Measurements from ENCODE around the gene PI4KB. TPM values are rescaled to one million over a fixed set of nuclear protein-coding genes. Genes with fewer than 3 reads are reported as not detected.
"Not testable (repeated sequence)": the region's sequence is repeated elsewhere in the genome, so short reads cannot be mapped to it uniquely, and the experiment has no call there.

PI4KB gene
- total RNA-seq, 1 experiment from 2014 or later = 52.7 TPM

DNA sequence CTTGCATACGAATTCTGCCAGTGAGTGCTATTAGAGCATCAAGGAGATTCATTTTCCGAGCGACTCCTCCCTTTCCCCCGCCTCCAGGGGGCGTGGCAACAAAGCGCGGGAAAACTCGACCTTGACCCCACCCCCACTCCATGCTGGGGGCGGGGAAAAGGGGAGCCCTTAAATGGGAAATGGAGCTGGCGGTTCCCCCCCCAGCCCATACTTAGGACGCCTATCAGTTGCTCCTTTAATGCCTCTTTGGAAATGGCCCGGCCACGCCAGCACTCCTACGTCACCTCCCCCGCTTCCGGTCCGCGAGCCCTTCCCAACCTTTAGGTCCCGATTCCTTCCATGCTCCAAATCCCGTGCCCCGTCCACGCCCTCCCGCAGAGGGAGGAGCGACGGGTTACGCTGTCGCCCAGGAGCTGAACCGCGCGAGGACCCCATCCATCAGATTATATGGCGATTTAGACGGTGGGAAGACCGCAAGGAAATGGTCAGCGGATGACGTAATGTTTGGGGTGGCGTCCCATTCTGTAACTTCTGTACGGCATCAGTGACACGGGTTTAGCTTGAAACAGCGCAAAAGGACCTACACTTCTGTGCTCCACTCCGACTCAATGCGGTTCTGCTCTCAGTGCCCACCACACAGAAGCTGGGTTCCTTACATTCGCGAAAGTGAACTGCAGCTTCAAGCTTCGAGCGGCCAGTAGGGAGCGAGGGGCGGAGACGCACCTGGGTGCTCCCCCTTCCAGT, 45.8 kb downstream of the PI4KB start:
- TF ChIP-seq, protein P1, sequence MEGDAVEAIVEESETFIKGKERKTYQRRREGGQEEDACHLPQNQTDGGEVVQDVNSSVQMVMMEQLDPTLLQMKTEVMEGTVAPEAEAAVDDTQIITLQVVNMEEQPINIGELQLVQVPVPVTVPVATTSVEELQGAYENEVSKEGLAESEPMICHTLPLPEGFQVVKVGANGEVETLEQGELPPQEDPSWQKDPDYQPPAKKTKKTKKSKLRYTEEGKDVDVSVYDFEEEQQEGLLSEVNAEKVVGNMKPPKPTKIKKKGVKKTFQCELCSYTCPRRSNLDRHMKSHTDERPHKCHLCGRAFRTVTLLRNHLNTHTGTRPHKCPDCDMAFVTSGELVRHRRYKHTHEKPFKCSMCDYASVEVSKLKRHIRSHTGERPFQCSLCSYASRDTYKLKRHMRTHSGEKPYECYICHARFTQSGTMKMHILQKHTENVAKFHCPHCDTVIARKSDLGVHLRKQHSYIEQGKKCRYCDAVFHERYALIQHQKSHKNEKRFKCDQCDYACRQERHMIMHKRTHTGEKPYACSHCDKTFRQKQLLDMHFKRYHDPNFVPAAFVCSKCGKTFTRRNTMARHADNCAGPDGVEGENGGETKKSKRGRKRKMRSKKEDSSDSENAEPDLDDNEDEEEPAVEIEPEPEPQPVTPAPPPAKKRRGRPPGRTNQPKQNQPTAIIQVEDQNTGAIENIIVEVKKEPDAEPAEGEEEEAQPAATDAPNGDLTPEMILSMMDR (IDR thresholded peaks at IDR 0.05; ENCODE audit: insufficient read depth in 1 of 2, low read depth in 1 of 2, low read length in 1 of 2, severe bottlenecking in 1 of 2, unreplicated experiment in 1 of 2) = no peak
- Histone ChIP-seq H3K9me3 (no peaks in the 10 kb centered on the region), H3K27me3 (replicated peaks; ENCODE audit: control insufficient read depth, insufficient read depth, low read length) (no peaks in the 10 kb centered on the region), H3K4me1 (0 out of 2 replicates have a peak, but pooled peaks cover 4% of the 10 kb centered on the region), H3K36me3 (ENCODE audit: control insufficient read depth, insufficient read depth, low read length) (peaks cover 2% of the 10 kb centered on the region; the same call in 1 of the 2 replicates), H3K4me3 (ENCODE audit: low read depth, low read length) (peak overlapping the region; percentile 74)
- H3K4me1 Mint-ChIP-seq (ENCODE audit: low read depth, unreplicated experiment) = peaks cover 6% of the 10 kb centered on the region
- no peaks in the 10 kb centered on the region for H3K27me3 Mint-ChIP-seq (ENCODE audit: insufficient read depth, unreplicated experiment)
- peak overlapping the region; percentile 88 for H3K4me3 Mint-ChIP-seq (ENCODE audit: unreplicated experiment)
- ChIA-PET CTCF (interaction anchor here (0.5 to 1.6 kb wide), 14 partner anchors 13 to 715 kb away, joined by 3 to 9 read pairs (median 4); partner anchors contain the start of genes MLLT11, PI4KB, PSMB4 and PSMD4), POLR2A (interaction anchor here (0.5 to 1.8 kb wide), 17 partner anchors 11 to 584 kb away, joined by 3 to 19 read pairs (median 4); partner anchors contain the start of genes CGN, GOLPH3L, PI4KB and PSMD4)
- H3K36me3 Mint-ChIP-seq (ENCODE audit: insufficient read depth, unreplicated experiment) = peaks cover 35% of the 10 kb centered on the region
- H3K9me3 Mint-ChIP-seq (ENCODE audit: unreplicated experiment) = no peaks in the 10 kb centered on the region
- BruUV-seq (replicated peaks) = TSS peak; percentile 79
- peak overlapping the region; percentile 97 for H3K27ac Mint-ChIP-seq (ENCODE audit: unreplicated experiment)
- DNase-seq = peak; percentile 98
- intact Hi-C loops (cut with micrococcal nuclease; ENCODE audit: unreplicated experiment) = loop anchor here (1.0 to 5.0 kb wide), 5 partner anchors 27 to 231 kb away; partner anchors contain the start of genes CGN, PI4KB, PIP5K1A and PSMD4

DNA sequence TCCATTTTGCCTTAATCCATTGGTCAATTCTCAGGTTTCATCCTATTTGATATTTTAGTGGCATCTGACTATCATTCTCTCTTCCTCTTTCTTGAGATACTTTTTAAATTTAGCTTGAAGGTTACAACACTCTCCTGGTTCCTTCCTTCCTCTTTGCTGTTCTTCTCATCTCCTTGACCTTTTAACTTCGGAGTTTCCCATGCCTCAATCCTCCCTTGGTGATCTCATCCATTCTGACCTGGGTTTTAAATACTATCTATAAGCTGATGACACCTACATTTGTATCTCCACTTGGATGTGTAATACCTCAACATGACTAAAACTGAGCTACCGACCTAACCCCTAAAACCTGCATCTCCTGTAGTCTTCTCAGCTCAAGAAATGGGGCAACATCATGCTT, 50.0 kb downstream of the PI4KB start:
- Mint-ChIP-seq H3K9me3 (ENCODE audit: unreplicated experiment) (no peaks in the 10 kb centered on the region), H3K4me3 (ENCODE audit: unreplicated experiment) (no peak overlapping the region), H3K4me1 (ENCODE audit: low read depth, unreplicated experiment) (no peaks in the 10 kb centered on the region), H3K36me3 (ENCODE audit: insufficient read depth, unreplicated experiment) (peaks cover 17% of the 10 kb centered on the region), H3K27ac (ENCODE audit: unreplicated experiment) (no peak overlapping the region), H3K27me3 (ENCODE audit: insufficient read depth, unreplicated experiment) (no peaks in the 10 kb centered on the region)
- Histone ChIP-seq H3K4me3 (ENCODE audit: low read depth, low read length) (no peak overlapping the region), H3K9me3 (no peaks in the 10 kb centered on the region), H3K36me3 (ENCODE audit: control insufficient read depth, insufficient read depth, low read length) (no peaks in the 10 kb centered on the region), H3K4me1 (no peaks in the 10 kb centered on the region), H3K27me3 (replicated peaks; ENCODE audit: control insufficient read depth, insufficient read depth, low read length) (no peaks in the 10 kb centered on the region)
- TF ChIP-seq, protein P1 (IDR thresholded peaks at IDR 0.05; ENCODE audit: insufficient read depth in 1 of 2, low read depth in 1 of 2, low read length in 1 of 2, severe bottlenecking in 1 of 2, unreplicated experiment in 1 of 2) = no peak
- ChIA-PET POLR2A (interaction anchor here (0.7 kb wide), 1 partner anchor 146 kb away, joined by 3 read pairs; no protein-coding TSS in a partner anchor), CTCF (no interaction called here)
- intact Hi-C loops (cut with micrococcal nuclease; ENCODE audit: unreplicated experiment) = no loop called here
- no peak for DNase-seq
- no TSS peak for BruUV-seq (replicated peaks)

DNA sequence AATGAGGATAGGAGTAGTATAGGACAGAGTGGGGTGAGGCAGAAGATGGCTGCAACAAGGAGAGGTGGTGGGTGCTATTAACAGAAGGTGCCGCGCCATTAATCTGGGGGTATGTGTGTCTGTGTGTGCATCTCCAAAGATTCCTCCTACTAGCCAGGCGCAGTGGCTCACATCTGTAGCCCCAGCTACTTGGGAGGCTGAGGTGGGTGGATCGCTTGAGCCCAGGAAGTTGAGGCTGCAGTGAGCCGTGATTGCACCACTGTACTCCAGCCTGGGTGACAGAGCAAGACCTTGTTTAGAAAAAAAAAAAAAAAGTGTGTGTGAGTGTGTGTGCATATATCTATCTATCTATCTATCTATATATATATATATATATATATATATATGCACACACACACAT, 51.9 kb downstream of the PI4KB start:
- H3K4me1 Mint-ChIP-seq (ENCODE audit: low read depth, unreplicated experiment); H3K27me3 ChIP-seq (replicated peaks; ENCODE audit: control insufficient read depth, insufficient read depth, low read length); H3K36me3 ChIP-seq (ENCODE audit: control insufficient read depth, insufficient read depth, low read length); H3K27me3 Mint-ChIP-seq (ENCODE audit: insufficient read depth, unreplicated experiment); BruUV-seq (replicated peaks); H3K4me3 ChIP-seq (ENCODE audit: low read depth, low read length); POLR2A ChIA-PET; CTCF ChIA-PET; H3K27ac Mint-ChIP-seq (ENCODE audit: unreplicated experiment); H3K9me3 Mint-ChIP-seq (ENCODE audit: unreplicated experiment); DNase-seq; intact Hi-C loops (cut with micrococcal nuclease; ENCODE audit: unreplicated experiment); H3K4me3 Mint-ChIP-seq (ENCODE audit: unreplicated experiment); H3K4me1 ChIP-seq; H3K9me3 ChIP-seq: not testable (repeated sequence)
- H3K36me3 Mint-ChIP-seq (ENCODE audit: insufficient read depth, unreplicated experiment) = peaks cover 17% of the 10 kb centered on the region

All from Caco-2 (cell line).